A204.1 (cell line): ENCODE data around the gene FLNB.
"Not testable (repeated sequence)": the region's sequence is repeated elsewhere in the genome, so short reads cannot be mapped to it uniquely, and the experiment has no call there.

Experiments
- FAIRE-seq: peaks from 2 replicates; lab custom pipeline; 2012; peaks lifted over from hg19 to GRCh38; lab: Jason Lieb, UNC

Gene FLNB

GRCh38 chr3:58029842-58030584, 21.8 kb downstream of the FLNB start:
- no peak for FAIRE-seq

- FAIRE-seq, result no peak
Measured at GRCh38 chr3:58032186-58032585, 24.0 kb downstream of the FLNB start.

- FAIRE-seq, result no peak
Measured at GRCh38 chr3:58034738-58035523, 26.7 kb downstream of the FLNB start.

GRCh38 chr3:58035524-58036255, 27.5 kb downstream of the FLNB start:
- FAIRE-seq, result no peak

- FAIRE-seq, result no peak
Measured at GRCh38 chr3:58036293-58037032, 28.2 kb downstream of the FLNB start.

- FAIRE-seq, result no peak
Measured at GRCh38 chr3:58037141-58037910, 29.1 kb downstream of the FLNB start.

GRCh38 chr3:58038675-58039292, 30.6 kb downstream of the FLNB start:
- no peak for FAIRE-seq

GRCh38 chr3:58039601-58040000, 31.4 kb downstream of the FLNB start:
- no peak for FAIRE-seq

GRCh38 chr3:58041182-58041825, 33.1 kb downstream of the FLNB start:
- FAIRE-seq, result no peak

- no peak for FAIRE-seq
Measured at GRCh38 chr3:58041826-58042324, 33.7 kb downstream of the FLNB start.

GRCh38 chr3:58042947-58043707, 34.9 kb downstream of the FLNB start:
- FAIRE-seq, result no peak

- no peak for FAIRE-seq
Measured at GRCh38 chr3:58043933-58044332, 35.7 kb downstream of the FLNB start.

- no peak for FAIRE-seq
Measured at GRCh38 chr3:58044691-58045483, 36.7 kb downstream of the FLNB start.

GRCh38 chr3:58047826-58048225, 39.6 kb downstream of the FLNB start:
- no peak for FAIRE-seq

- FAIRE-seq, result no peak
Measured at GRCh38 chr3:58048301-58048700, 40.1 kb downstream of the FLNB start.

GRCh38 chr3:58049143-58049785, 41.0 kb downstream of the FLNB start:
- no peak for FAIRE-seq

GRCh38 chr3:58051196-58051595, 43.0 kb downstream of the FLNB start:
- no peak for FAIRE-seq

GRCh38 chr3:58051658-58052261, 43.5 kb downstream of the FLNB start:
- not testable (repeated sequence) for FAIRE-seq
